GM19324 (cell line): ENCODE measurements around the gene CLASP1.
"Not testable (repeated sequence)": the region's sequence is repeated elsewhere in the genome, so short reads cannot be mapped to it uniquely, and the experiment has no call there.

Experiments
- ATAC-seq: cut with Tn5 transposase; IDR thresholded peaks from one replicate; pipeline ENCODE4 v1.9.1; 2021; ENCODE audit warnings: mild to moderate bottlenecking, moderate library complexity; ENCODE audit not compliant: unreplicated experiment, low FRiP score

CLASP1 gene

GRCh38 chr2:121552477-121553180 is 96.6 kb downstream of the CLASP1 start:
- not testable (repeated sequence) for ATAC-seq

- no peak for ATAC-seq
These were observed 98.6 kb downstream of the CLASP1 start for GRCh38 chr2:121550669-121551068.

- no peak for ATAC-seq
These were observed 101.6 kb downstream of the CLASP1 start for GRCh38 chr2:121547646-121548045.

GRCh38 chr2:121545913-121546312 is 103.3 kb downstream of the CLASP1 start:
- ATAC-seq: no peak

- ATAC-seq: no peak
These were observed 104.0 kb downstream of the CLASP1 start for GRCh38 chr2:121545257-121545656.

- ATAC-seq: no peak
These were observed 107.8 kb downstream of the CLASP1 start for GRCh38 chr2:121541495-121541894.

- no peak for ATAC-seq
These were observed 109.4 kb downstream of the CLASP1 start for GRCh38 chr2:121539750-121540469.

GRCh38 chr2:121536850-121537557 is 112.3 kb downstream of the CLASP1 start:
- ATAC-seq: no peak

GRCh38 chr2:121536347-121536746 is 112.9 kb downstream of the CLASP1 start:
- no peak for ATAC-seq

GRCh38 chr2:121534007-121534406 is 115.3 kb downstream of the CLASP1 start:
- no peak for ATAC-seq

GRCh38 chr2:121532894-121533293 is 116.4 kb downstream of the CLASP1 start:
- ATAC-seq: no peak

GRCh38 chr2:121532347-121532766 is 116.9 kb downstream of the CLASP1 start:
- no peak for ATAC-seq

GRCh38 chr2:121530212-121530705 is 119.0 kb downstream of the CLASP1 start:
- ATAC-seq: peak; percentile 77

GRCh38 chr2:121529439-121530211 is 119.6 kb downstream of the CLASP1 start:
- peak; percentile 2 for ATAC-seq

- no peak for ATAC-seq
These were observed 122.1 kb downstream of the CLASP1 start for GRCh38 chr2:121527009-121527682.

GRCh38 chr2:121524685-121525425 is 124.4 kb downstream of the CLASP1 start:
- ATAC-seq: no peak

GRCh38 chr2:121521359-121521758 is 127.9 kb downstream of the CLASP1 start:
- no peak for ATAC-seq

GRCh38 chr2:121520641-121520994 is 128.6 kb downstream of the CLASP1 start:
- no peak for ATAC-seq
